ENCODE measurements around the gene REPS1. TPM values are rescaled to one million over a fixed set of nuclear protein-coding genes. Genes with fewer than 3 reads are reported as not detected.

REPS1 gene
- total and polyA plus RNA-seq, 2 of the 13 experiments (the other 11 are each of a cell fraction or from before 2014, with no cell fraction given), result 36.4 to 38.3 TPM

GRCh38 chr6:138926579-138926978 lies 61.5 kb downstream of the REPS1 start (continued):
- no peak for TF ChIP-seq NFE2L2 (IDR thresholded peaks at IDR 0.05; ENCODE audit: low read length)
- no peak for TF ChIP-seq CREB1 (IDR thresholded peaks at IDR 0.05)
- no peak for TF ChIP-seq CREB1 (CRISPR knock-in tag; IDR thresholded peaks at IDR 0.05)
- no peak for TF ChIP-seq NR2F2 (IDR thresholded peaks at IDR 0.05; ENCODE audit: borderline replicate concordance, low read depth)
- TF ChIP-seq ZNF597 (CRISPR knock-in tag; IDR thresholded peaks at IDR 0.05), result no peak

GRCh38 chr6:138925806-138926205 lies 62.2 kb downstream of the REPS1 start:
- in situ Hi-C loops (cut with HindIII; ENCODE audit: extremely low pct_ligation_motif_present, low pct_unique_long_range_greater_than_20kb), result no loop called here
- CTCF ChIA-PET (ENCODE audit: low intra/inter-chr PET ratio, low total read pairs), result no interaction called here
- BruUV-seq (replicated peaks), result no TSS peak

More at GRCh38 chr6:138925806-138926205, 62.2 kb downstream of the REPS1 start:
- Histone ChIP-seq H3K4me1 (ENCODE audit: insufficient read depth, low read length) (no peaks in the 10 kb centered on the region), H3K9me3 (ENCODE audit: low read length) (no peaks in the 10 kb centered on the region), H3K4me3 (replicated peaks in 1 of 3; ENCODE audit: insufficient read depth in 1 of 3, low read depth in 2 of 3, low read length in 3 of 3) (no peak overlapping the region), H2AFZ (ENCODE audit: low read length) (no peak overlapping the region), H3K36me3 (replicated peaks in 1 of 2; ENCODE audit: control insufficient read depth in 1 of 2, insufficient read depth in 2 of 2, low read length in 2 of 2) (peaks cover 2 to 8% of the 10 kb centered on the region in 2 experiments; a peak in 1 of 5 replicates), H3K27ac (ENCODE audit: extremely low read length, insufficient read depth, low read length) (no peak overlapping the region), H3K27me3 (ENCODE audit: control insufficient read depth in 1 of 2, insufficient read depth in 2 of 2, low read length in 2 of 2) (no peaks in the 10 kb centered on the region), H3K4me2 (ENCODE audit: low read depth, low read length) (no peak overlapping the region), H3K9ac (ENCODE audit: insufficient read depth, low read depth, low read length) (no peak overlapping the region), H4K20me1 (ENCODE audit: insufficient read depth, low read length) (no peaks in the 10 kb centered on the region), H3K79me2 (ENCODE audit: insufficient read depth, low read length) (no peaks in the 10 kb centered on the region)
- WGBS (ENCODE audit: low lambda C conversion rate), result 94% methylated on average over 2 of the region's 2 CpGs
- TF ChIP-seq NR2F6 (IDR thresholded peaks at IDR 0.05) (no peak), NR2F6 (CRISPR knock-in tag; IDR thresholded peaks at IDR 0.05) (no peak), ZFP37 (CRISPR knock-in tag; IDR thresholded peaks at IDR 0.05; ENCODE audit: borderline replicate concordance) (no peak), KAT7 (CRISPR knock-in tag; IDR thresholded peaks at IDR 0.05; ENCODE audit: borderline replicate concordance) (no peak), ZNF276 (CRISPR knock-in tag; IDR thresholded peaks at IDR 0.05; ENCODE audit: low read depth) (no peak), MAFK (conservative IDR thresholded peaks at IDR 0.05 in 1 of 2, IDR thresholded peaks at IDR 0.05 in 1 of 2; ENCODE audit: low read length in 2 of 2) (peak; percentile 79 to 84), PHF21A (CRISPR knock-in tag; IDR thresholded peaks at IDR 0.05) (no peak), MAFF (IDR thresholded peaks at IDR 0.05; ENCODE audit: low read depth, low read length) (peak; percentile 78; the same call in 1 of the 2 replicates)
- DNase-seq (ENCODE audit: low spot score) (no peak), FAIRE-seq (no peak), ATAC-seq (no peak)
- intact Hi-C loops (cut with micrococcal nuclease; ENCODE audit: unreplicated experiment), result no loop called here
- POLR2A ChIA-PET, result no interaction called here
